ENCODE data around the gene SLC43A2. TPM values are rescaled to one million over a fixed set of nuclear protein-coding genes. Genes with fewer than 3 reads are reported as not detected.
"Not testable (repeated sequence)": the region's sequence is repeated elsewhere in the genome, so short reads cannot be mapped to it uniquely, and the experiment has no call there.

Gene SLC43A2
- total RNA-seq, 2 experiments from 2014 or later: 9.0 to 10.2 TPM

DNA sequence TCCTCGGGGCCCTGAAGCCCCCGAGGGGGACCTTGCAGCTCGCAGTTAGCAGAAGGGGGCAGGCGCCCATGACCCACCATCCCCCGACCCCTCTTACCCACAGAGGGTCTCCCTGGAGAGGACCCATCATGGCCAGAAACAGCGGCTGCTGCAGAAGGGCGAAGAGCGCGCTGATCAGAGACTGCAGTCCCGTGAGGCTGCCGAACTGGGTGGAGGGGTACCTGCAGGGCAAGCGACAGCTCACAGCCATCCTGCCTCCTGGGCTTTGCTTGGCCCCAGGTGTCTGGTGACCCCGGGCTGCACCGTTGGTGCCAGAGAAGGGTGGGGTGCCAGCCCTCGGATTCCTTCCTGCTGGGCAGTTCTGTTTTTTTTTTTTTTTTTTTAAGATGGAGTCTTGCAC is 52.1 kb downstream of the SLC43A2 start:
- DNase-seq (no peak), ATAC-seq (ENCODE audit: poor library complexity) (no peak)
- no peaks in the 10 kb centered on the region for H3K27me3 Mint-ChIP-seq
- no peaks in the 10 kb centered on the region for H3K36me3 Mint-ChIP-seq (ENCODE audit: low read depth)
- no peak overlapping the region for H3K4me3 Mint-ChIP-seq
- TF ChIP-seq, protein P1, sequence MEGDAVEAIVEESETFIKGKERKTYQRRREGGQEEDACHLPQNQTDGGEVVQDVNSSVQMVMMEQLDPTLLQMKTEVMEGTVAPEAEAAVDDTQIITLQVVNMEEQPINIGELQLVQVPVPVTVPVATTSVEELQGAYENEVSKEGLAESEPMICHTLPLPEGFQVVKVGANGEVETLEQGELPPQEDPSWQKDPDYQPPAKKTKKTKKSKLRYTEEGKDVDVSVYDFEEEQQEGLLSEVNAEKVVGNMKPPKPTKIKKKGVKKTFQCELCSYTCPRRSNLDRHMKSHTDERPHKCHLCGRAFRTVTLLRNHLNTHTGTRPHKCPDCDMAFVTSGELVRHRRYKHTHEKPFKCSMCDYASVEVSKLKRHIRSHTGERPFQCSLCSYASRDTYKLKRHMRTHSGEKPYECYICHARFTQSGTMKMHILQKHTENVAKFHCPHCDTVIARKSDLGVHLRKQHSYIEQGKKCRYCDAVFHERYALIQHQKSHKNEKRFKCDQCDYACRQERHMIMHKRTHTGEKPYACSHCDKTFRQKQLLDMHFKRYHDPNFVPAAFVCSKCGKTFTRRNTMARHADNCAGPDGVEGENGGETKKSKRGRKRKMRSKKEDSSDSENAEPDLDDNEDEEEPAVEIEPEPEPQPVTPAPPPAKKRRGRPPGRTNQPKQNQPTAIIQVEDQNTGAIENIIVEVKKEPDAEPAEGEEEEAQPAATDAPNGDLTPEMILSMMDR (IDR thresholded peaks at IDR 0.05): no peak
- no peak overlapping the region for H3K27ac ChIP-seq (ENCODE audit: low read depth in 1 of 2, low read length in 2 of 2)
- no peaks in the 10 kb centered on the region for H3K9me3 ChIP-seq (ENCODE audit: control insufficient read depth in 1 of 2, insufficient read depth in 1 of 2, low read length in 2 of 2)
- no peaks in the 10 kb centered on the region for H3K4me1 Mint-ChIP-seq (ENCODE audit: low read depth)
- ChIA-PET CTCF (no interaction called here), POLR2A (interaction anchor here (0.8 kb wide), 1 partner anchor 14 kb away, joined by 3 read pairs; the partner anchor contains the start of gene PITPNA)
- H3K36me3 ChIP-seq (ENCODE audit: insufficient read depth, low read length): no peaks in the 10 kb centered on the region
- H3K4me1 ChIP-seq (ENCODE audit: insufficient read depth, low read length): peaks cover 26% of the 10 kb centered on the region
- no peak overlapping the region for H3K4me3 ChIP-seq (ENCODE audit: low read length)
- no peak overlapping the region for H3K27ac Mint-ChIP-seq
- H3K9me3 Mint-ChIP-seq: no peaks in the 10 kb centered on the region
- intact Hi-C loops (cut with DNase I, micrococcal nuclease): no loop called here
- no peaks in the 10 kb centered on the region for H3K27me3 ChIP-seq (ENCODE audit: control insufficient read depth in 1 of 2, insufficient read depth in 2 of 2, low read length in 2 of 2)

DNA sequence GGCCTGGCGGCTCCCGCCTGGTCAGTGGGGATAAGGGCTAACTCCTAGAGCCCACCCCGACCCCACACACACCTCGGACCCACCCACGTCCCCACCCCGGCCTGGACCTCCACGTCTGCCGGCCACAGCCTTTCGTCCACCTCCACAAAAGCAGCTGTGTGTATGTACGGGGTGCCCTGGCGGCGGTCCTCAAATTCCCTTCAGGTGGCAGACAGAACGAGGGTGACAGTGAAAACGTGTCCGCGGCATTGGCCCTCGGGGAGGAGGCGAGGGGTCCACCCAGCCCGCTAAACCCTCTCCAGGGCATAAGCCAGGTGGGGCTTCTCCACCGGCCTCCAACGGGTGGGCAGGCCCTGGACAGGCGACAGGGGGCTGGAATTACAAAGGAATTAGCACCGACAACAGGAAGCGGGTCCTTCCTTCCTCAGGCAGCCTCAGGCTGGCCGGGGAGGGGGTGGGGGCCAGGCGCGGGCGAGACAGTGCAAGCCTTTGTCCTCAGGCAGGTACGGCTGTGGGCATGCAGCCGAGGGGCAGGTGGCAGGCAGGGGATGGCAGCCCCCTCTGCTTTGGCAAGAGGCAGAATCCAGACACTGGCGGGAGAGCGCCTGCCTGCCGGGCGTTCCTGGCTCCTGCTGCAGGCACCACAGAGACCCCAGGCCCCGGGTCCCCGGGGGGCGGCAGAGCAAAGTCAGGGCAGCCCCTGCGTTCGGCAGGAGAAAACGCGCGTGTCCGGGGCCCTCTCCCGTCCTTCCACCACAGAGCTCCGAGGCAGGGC is 53.8 kb downstream of the SLC43A2 start:
- H3K4me3 ChIP-seq (ENCODE audit: low read length): no peak overlapping the region
- no peak for ATAC-seq (ENCODE audit: poor library complexity)
- Mint-ChIP-seq H3K27ac (no peak overlapping the region), H3K4me1 (ENCODE audit: low read depth) (no peaks in the 10 kb centered on the region), H3K27me3 (no peaks in the 10 kb centered on the region), H3K9me3 (no peaks in the 10 kb centered on the region), H3K36me3 (ENCODE audit: low read depth) (no peaks in the 10 kb centered on the region), H3K4me3 (no peak overlapping the region)
- POLR2A ChIA-PET: interaction anchor here (1.7 kb wide), 1 partner anchor 12 kb away, joined by 3 read pairs; the partner anchor contains the start of gene PITPNA
- no peaks in the 10 kb centered on the region for H3K9me3 ChIP-seq (ENCODE audit: control insufficient read depth in 1 of 2, insufficient read depth in 1 of 2, low read length in 2 of 2)
- TF ChIP-seq, protein P1 (IDR thresholded peaks at IDR 0.05): no peak
- peaks cover 26% of the 10 kb centered on the region for H3K4me1 ChIP-seq (ENCODE audit: insufficient read depth, low read length)
- H3K36me3 ChIP-seq (ENCODE audit: insufficient read depth, low read length): no peaks in the 10 kb centered on the region
- intact Hi-C loops (cut with DNase I, micrococcal nuclease): no loop called here
- no peak for DNase-seq
- H3K27me3 ChIP-seq (ENCODE audit: control insufficient read depth in 1 of 2, insufficient read depth in 2 of 2, low read length in 2 of 2): no peaks in the 10 kb centered on the region
- H3K27ac ChIP-seq (ENCODE audit: low read depth in 1 of 2, low read length in 2 of 2): no peak overlapping the region
- CTCF ChIA-PET: interaction anchor here (1.5 to 1.8 kb wide), 2 partner anchors 55 to 74 kb away, joined by 4 to 8 read pairs; partner anchors contain the start of gene SLC43A2

DNA sequence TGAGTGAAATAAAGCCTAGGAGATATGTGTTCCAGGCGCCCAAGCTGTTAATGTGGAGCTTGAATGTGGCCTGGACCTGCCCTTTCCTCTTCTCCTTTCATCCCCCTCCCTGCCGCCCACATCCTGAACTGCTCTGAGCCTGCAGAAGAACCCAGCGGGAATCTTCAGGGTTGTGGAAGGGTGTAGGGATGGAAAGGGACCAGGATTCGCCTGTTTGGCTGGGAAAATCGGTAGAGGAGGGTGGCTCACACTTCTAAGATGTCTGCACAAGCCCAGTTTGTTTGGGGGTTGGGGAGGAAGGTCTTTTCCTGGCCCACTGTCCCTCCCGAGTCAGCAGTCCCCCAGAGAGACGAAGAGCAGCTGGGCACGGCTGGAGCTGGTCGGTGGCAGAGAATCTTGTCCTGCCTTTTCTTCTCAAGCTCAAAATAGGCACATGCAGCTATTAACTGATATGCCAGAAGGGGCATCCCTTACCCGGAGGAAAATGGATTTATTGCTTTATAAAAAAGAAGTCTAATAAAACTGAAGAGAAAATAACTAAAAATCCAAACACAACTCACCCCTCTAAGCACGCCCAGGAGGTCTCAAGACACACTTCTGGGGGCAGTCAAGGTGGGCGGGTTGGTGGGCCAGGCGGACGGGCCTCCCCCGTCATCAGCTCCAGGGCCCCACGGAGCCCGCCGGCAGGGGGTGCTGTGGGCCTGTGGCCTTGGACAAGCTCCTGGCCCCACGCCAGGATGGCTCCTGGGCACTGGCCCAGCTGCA is 54.5 kb downstream of the SLC43A2 start:
- ChIA-PET CTCF (interaction anchor here (1.5 to 1.8 kb wide), 2 partner anchors 55 to 74 kb away, joined by 4 to 8 read pairs; partner anchors contain the start of gene SLC43A2), POLR2A (interaction anchor here (1.7 kb wide), 1 partner anchor 12 kb away, joined by 3 read pairs; the partner anchor contains the start of gene PITPNA)
- no peaks in the 10 kb centered on the region for H3K4me1 Mint-ChIP-seq (ENCODE audit: low read depth)
- no peaks in the 10 kb centered on the region for H3K27me3 Mint-ChIP-seq
- Histone ChIP-seq H3K36me3 (ENCODE audit: insufficient read depth, low read length) (no peaks in the 10 kb centered on the region), H3K4me1 (ENCODE audit: insufficient read depth, low read length) (peaks cover 26% of the 10 kb centered on the region), H3K27ac (ENCODE audit: low read depth in 1 of 2, low read length in 2 of 2) (no peak overlapping the region), H3K27me3 (ENCODE audit: control insufficient read depth in 1 of 2, insufficient read depth in 2 of 2, low read length in 2 of 2) (no peaks in the 10 kb centered on the region), H3K9me3 (ENCODE audit: control insufficient read depth in 1 of 2, insufficient read depth in 1 of 2, low read length in 2 of 2) (no peaks in the 10 kb centered on the region), H3K4me3 (ENCODE audit: low read length) (no peak overlapping the region)
- no peak overlapping the region for H3K4me3 Mint-ChIP-seq
- no peaks in the 10 kb centered on the region for H3K36me3 Mint-ChIP-seq (ENCODE audit: low read depth)
- DNase-seq (peak in 13 of 14 experiments; percentile 17 to 76 (median 40)), ATAC-seq (ENCODE audit: poor library complexity) (peak; percentile 56)
- no peak overlapping the region for H3K27ac Mint-ChIP-seq
- intact Hi-C loops (cut with DNase I, micrococcal nuclease): no loop called here
- no peaks in the 10 kb centered on the region for H3K9me3 Mint-ChIP-seq
- TF ChIP-seq, protein P1 (IDR thresholded peaks at IDR 0.05): peak; percentile 64

DNA sequence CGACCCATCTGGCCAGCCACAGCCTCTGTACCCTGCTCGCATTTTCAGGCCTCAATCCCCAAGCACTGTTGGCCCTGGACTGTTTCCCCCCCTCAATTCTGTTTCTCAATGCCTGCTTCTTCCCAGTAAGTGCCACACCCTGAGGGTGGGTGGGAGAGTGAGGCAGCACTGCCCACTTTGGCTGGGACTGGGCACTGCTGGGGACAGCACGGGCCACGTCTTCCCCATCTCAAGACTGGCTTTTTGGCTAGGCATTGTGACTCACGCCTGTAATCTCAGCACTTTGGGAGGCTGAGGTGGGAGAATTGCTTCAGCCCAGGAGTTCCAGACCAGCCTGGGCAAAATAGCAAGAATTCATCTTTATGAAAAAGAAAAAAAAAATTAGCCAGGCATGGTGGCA is 56.0 kb downstream of the SLC43A2 start:
- H3K27ac Mint-ChIP-seq; ATAC-seq (ENCODE audit: poor library complexity); H3K4me3 ChIP-seq (ENCODE audit: low read length); CTCF ChIA-PET; H3K4me1 Mint-ChIP-seq (ENCODE audit: low read depth); H3K4me3 Mint-ChIP-seq; H3K27ac ChIP-seq (ENCODE audit: low read depth in 1 of 2, low read length in 2 of 2); H3K27me3 Mint-ChIP-seq; H3K36me3 Mint-ChIP-seq (ENCODE audit: low read depth); H3K9me3 Mint-ChIP-seq; H3K9me3 ChIP-seq (ENCODE audit: control insufficient read depth in 1 of 2, insufficient read depth in 1 of 2, low read length in 2 of 2); intact Hi-C loops (cut with DNase I, micrococcal nuclease); H3K27me3 ChIP-seq (ENCODE audit: control insufficient read depth in 1 of 2, insufficient read depth in 2 of 2, low read length in 2 of 2); H3K36me3 ChIP-seq (ENCODE audit: insufficient read depth, low read length): not testable (repeated sequence)
- H3K4me1 ChIP-seq (ENCODE audit: insufficient read depth, low read length): peaks cover 23% of the 10 kb centered on the region
- peak in 1 of 14 experiments; percentile 50 for DNase-seq
- POLR2A ChIA-PET: interaction anchor here (1.7 kb wide), 1 partner anchor 10 kb away, joined by 3 read pairs; the partner anchor contains the start of gene PITPNA

Measured in CD4-positive, alpha-beta T cell (primary cell).